Lower lobe of right lung (tissue), 2 donors: ENCODE measurements around the gene KRT80. TPM values are rescaled to one million over a fixed set of nuclear protein-coding genes. Genes with fewer than 3 reads are reported as not detected.

Source experiments
- ATAC-seq, 2 donors: fragments of 200-7000 bp; cut with Tn5 transposase; one replicate each; pipeline ENCODE4 v1.9.1; 2020 to 2022; ENCODE audit warnings: mild to moderate bottlenecking in 2 of 2, moderate library complexity in 2 of 2
- DNase-seq: peaks from one replicate; pipeline ENCODE4 v3.0.0-alpha.2; 2020
- H3K27ac ChIP-seq: fragments of 200-600 bp; one replicate; pipeline ENCODE4 v1.8.0; 2022
- H3K27me3 ChIP-seq: fragments of 200-600 bp; one replicate; pipeline ENCODE4 v1.8.0; 2022; ENCODE audit warnings: low read depth
- H3K36me3 ChIP-seq: fragments of 200-600 bp; one replicate; pipeline ENCODE4 v1.8.0; 2022; ENCODE audit warnings: mild to moderate bottlenecking
- H3K4me1 ChIP-seq: fragments of 200-600 bp; one replicate; pipeline ENCODE4 v1.8.0; 2022
- H3K4me3 ChIP-seq: fragments of 200-600 bp; one replicate; pipeline ENCODE4 v1.8.0; 2022; ENCODE audit warnings: mild to moderate bottlenecking
- H3K9me3 ChIP-seq: fragments of 200-600 bp; one replicate; pipeline ENCODE4 v1.8.0; 2022
- CTCF ChIP-seq: fragments of 200-600 bp; IDR thresholded peaks from one replicate; pipeline ENCODE4 v1.8.0; 2022; ENCODE audit warnings: antibody characterized with exemption, mild to moderate bottlenecking
- intact Hi-C: fragments of 100-400 bp; cut with DNase I; formaldehyde crosslinking; loops from one replicate; pipeline ENCODE4 v1.11.0; 2022
- total RNA-seq: library from RNA; stranded (reverse); fragmentation: NEBNext Ultra II Directional; extraction: Animal tissue kit (Norgen Biotek cat#: 25700); gene quantifications from one replicate; pipeline ENCODE4 v1.2.1, GENCODE V29; 2021
- donor health status: DM: no; HTN: yes; CAD: no; lungs with severe emphysema.

Gene KRT80
- total RNA-seq, 1 donor from 2014 or later, result 3.0 TPM

GRCh38 chr12:52142431-52142830, 49.4 kb downstream of the KRT80 start:
- no peak for TF ChIP-seq CTCF
- H3K9me3 ChIP-seq, result no peaks in the 10 kb centered on the region
- H3K36me3 ChIP-seq, result no peaks in the 10 kb centered on the region
- no peak overlapping the region for H3K27ac ChIP-seq
- H3K27me3 ChIP-seq, result no peaks in the 10 kb centered on the region
- no peak for DNase-seq
- no peak overlapping the region for H3K4me3 ChIP-seq
- no peak for ATAC-seq
- intact Hi-C loops, result no loop called here
- H3K4me1 ChIP-seq, result peaks cover 20% of the 10 kb centered on the region

- H3K4me3 ChIP-seq, result no peak overlapping the region
- H3K9me3 ChIP-seq, result no peaks in the 10 kb centered on the region
- no peak overlapping the region for H3K27ac ChIP-seq
- peaks cover 16% of the 10 kb centered on the region for H3K4me1 ChIP-seq
- H3K27me3 ChIP-seq, result no peaks in the 10 kb centered on the region
- no peaks in the 10 kb centered on the region for H3K36me3 ChIP-seq
- no peak for DNase-seq
- no peak for TF ChIP-seq CTCF
- no peak for ATAC-seq
- intact Hi-C loops, result no loop called here
Measured at GRCh38 chr12:52141875-52142274, 49.9 kb downstream of the KRT80 start.

- ATAC-seq (no peak), DNase-seq (no peak)
- Histone ChIP-seq H3K27me3 (no peaks in the 10 kb centered on the region), H3K4me3 (no peak overlapping the region), H3K36me3 (no peaks in the 10 kb centered on the region), H3K4me1 (peaks cover 11% of the 10 kb centered on the region), H3K9me3 (no peaks in the 10 kb centered on the region), H3K27ac (no peak overlapping the region)
- TF ChIP-seq CTCF, result no peak
- intact Hi-C loops, result no loop called here
Measured at GRCh38 chr12:52141306-52141705, 50.5 kb downstream of the KRT80 start.

- Histone ChIP-seq H3K27ac (no peak overlapping the region), H3K27me3 (no peaks in the 10 kb centered on the region), H3K4me1 (peaks cover 4% of the 10 kb centered on the region), H3K36me3 (no peaks in the 10 kb centered on the region), H3K9me3 (no peaks in the 10 kb centered on the region), H3K4me3 (no peak overlapping the region)
- DNase-seq, result no peak
- TF ChIP-seq CTCF, result peak; percentile 62
- peak; percentile 65 to 71 for ATAC-seq
- intact Hi-C loops, result no loop called here
Measured at GRCh38 chr12:52139579-52140062, 52.2 kb downstream of the KRT80 start.

- no peak for DNase-seq
Measured at GRCh38 chr12:52139147-52139546, 52.7 kb downstream of the KRT80 start.

More at GRCh38 chr12:52139147-52139546, 52.7 kb downstream of the KRT80 start:
- intact Hi-C loops, result no loop called here
- H3K36me3 ChIP-seq, result no peaks in the 10 kb centered on the region
- H3K27ac ChIP-seq, result no peak overlapping the region
- no peak for ATAC-seq
- TF ChIP-seq CTCF, result no peak
- no peak overlapping the region for H3K4me3 ChIP-seq
- peaks cover 3% of the 10 kb centered on the region for H3K4me1 ChIP-seq
- no peaks in the 10 kb centered on the region for H3K27me3 ChIP-seq
- no peaks in the 10 kb centered on the region for H3K9me3 ChIP-seq
